Neural crest cell (in vitro differentiated cells): Measurements from ENCODE around the gene PTCD2. TPM values are rescaled to one million over a fixed set of nuclear protein-coding genes. Genes with fewer than 3 reads are reported as not detected.
A peak's percentile ranks its signal among the peaks of the same experiment; 100 is the strongest.

ENCODE experiments used
- DNase-seq: peaks from one replicate; pipeline ENCODE4 v3.0.0; 2021; ENCODE audit warnings: low read depth, mixed read lengths, low spot score
- H3K27ac Mint-ChIP-seq: one replicate; pipeline ENCODE4 v1.8.0; 2021; ENCODE audit warnings: mild to moderate bottlenecking, mixed read lengths; ENCODE audit not compliant: unreplicated experiment
- H3K27me3 Mint-ChIP-seq: 2 replicates; pipeline ENCODE4 v1.8.0; 2021; ENCODE audit warnings: low read depth, mild to moderate bottlenecking, mixed read lengths
- H3K36me3 Mint-ChIP-seq: 2 replicates; pipeline ENCODE4 v1.8.0; 2021; ENCODE audit warnings: low read depth, mild to moderate bottlenecking, mixed read lengths
- H3K4me1 Mint-ChIP-seq: 2 replicates; pipeline ENCODE4 v1.8.0; 2021; ENCODE audit warnings: mixed read lengths
- H3K4me3 Mint-ChIP-seq: one replicate; pipeline ENCODE4 v1.8.0; 2021; ENCODE audit warnings: mild to moderate bottlenecking, mixed read lengths
- H3K9me3 Mint-ChIP-seq: 2 replicates; pipeline ENCODE4 v1.8.0; 2021; ENCODE audit warnings: mixed read lengths
- total RNA-seq: library from RNA; stranded (reverse); gene quantifications from 2 replicates; pipeline ENCODE4 v1.2.1, GENCODE V29; 2021
- TF ChIP-seq, protein P1 (sequence below): fragments of 200-600 bp; sonication (generic); conservative IDR thresholded peaks from 2 replicates; pipeline ENCODE4 v1.5.0; 2021; ENCODE audit warnings: antibody characterized with exemption, mild to moderate bottlenecking

The PTCD2 gene
- total RNA-seq, 1 donor from 2014 or later: 13.6 TPM

DNA sequence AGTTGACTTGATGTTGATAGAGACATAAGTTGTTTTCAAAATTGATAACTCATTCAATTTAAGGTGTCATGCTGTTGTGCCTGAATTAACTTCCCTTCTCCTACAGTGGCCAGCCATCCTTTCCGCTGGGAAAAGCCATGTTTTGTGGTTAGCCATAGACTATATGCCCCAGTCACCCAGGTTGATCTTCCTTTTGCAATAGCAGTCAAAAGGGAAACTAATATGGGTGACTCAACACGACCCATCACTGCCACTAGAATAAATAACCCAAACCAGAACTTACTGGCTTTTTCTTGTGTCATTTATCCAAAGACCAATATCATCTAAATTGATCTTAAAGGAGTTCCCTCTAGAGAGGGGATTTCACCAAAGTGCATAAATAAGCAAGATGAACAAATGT, 87.4 kb downstream of the PTCD2 start:
- no peak for DNase-seq
- Mint-ChIP-seq H3K4me1 (no peaks in the 10 kb centered on the region), H3K36me3 (peaks cover 2% of the 10 kb centered on the region), H3K27ac (peak overlapping the region; percentile 83), H3K27me3 (no peaks in the 10 kb centered on the region), H3K9me3 (no peaks in the 10 kb centered on the region), H3K4me3 (no peak overlapping the region)
- TF ChIP-seq, protein P1, sequence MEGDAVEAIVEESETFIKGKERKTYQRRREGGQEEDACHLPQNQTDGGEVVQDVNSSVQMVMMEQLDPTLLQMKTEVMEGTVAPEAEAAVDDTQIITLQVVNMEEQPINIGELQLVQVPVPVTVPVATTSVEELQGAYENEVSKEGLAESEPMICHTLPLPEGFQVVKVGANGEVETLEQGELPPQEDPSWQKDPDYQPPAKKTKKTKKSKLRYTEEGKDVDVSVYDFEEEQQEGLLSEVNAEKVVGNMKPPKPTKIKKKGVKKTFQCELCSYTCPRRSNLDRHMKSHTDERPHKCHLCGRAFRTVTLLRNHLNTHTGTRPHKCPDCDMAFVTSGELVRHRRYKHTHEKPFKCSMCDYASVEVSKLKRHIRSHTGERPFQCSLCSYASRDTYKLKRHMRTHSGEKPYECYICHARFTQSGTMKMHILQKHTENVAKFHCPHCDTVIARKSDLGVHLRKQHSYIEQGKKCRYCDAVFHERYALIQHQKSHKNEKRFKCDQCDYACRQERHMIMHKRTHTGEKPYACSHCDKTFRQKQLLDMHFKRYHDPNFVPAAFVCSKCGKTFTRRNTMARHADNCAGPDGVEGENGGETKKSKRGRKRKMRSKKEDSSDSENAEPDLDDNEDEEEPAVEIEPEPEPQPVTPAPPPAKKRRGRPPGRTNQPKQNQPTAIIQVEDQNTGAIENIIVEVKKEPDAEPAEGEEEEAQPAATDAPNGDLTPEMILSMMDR: no peak

DNA sequence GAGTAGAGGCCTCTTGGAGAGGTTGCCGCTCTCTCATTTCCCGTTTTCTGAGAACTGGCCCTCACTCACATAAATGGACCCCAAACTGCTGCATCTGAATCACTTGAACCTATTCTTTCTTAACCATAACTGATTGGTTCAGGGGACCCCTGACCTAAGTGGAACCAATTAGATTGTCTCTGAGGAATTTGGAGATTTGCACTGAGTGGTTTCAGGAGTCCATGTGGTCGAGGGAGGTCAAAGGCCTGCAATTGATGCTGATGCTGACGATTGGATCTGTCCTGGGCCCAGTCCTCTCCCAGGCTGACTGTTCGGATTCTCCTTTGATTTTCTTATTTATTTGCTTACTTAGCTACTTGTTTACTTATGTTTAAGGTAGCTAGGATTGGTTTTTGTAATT, 88.0 kb downstream of the PTCD2 start:
- H3K27ac Mint-ChIP-seq: no peak overlapping the region
- H3K4me3 Mint-ChIP-seq: no peak overlapping the region
- H3K36me3 Mint-ChIP-seq: peaks cover 2% of the 10 kb centered on the region
- no peaks in the 10 kb centered on the region for H3K4me1 Mint-ChIP-seq
- TF ChIP-seq, protein P1: no peak
- no peaks in the 10 kb centered on the region for H3K27me3 Mint-ChIP-seq
- no peaks in the 10 kb centered on the region for H3K9me3 Mint-ChIP-seq
- no peak for DNase-seq

DNA sequence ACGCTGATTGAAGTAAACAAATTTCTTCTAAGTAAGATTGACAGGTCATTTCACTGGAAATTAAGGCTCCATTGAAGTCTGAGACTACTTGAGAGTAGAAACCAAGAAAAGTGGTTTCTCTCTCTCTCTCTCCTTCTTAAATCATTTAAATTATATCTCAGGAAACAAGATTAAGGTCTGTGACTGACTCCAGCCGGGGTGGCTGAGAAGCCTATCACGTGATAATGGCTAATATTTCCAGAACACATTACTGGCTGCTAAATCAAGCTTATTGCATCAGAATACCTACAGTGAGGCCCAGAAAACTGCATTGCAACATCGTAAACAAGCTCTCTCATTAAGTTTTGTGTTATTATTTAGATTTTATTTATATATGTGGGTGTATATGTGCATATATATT, 88.4 kb downstream of the PTCD2 start:
- H3K36me3 Mint-ChIP-seq: peaks cover 2% of the 10 kb centered on the region
- no peaks in the 10 kb centered on the region for H3K4me1 Mint-ChIP-seq
- DNase-seq: no peak
- H3K27me3 Mint-ChIP-seq: no peaks in the 10 kb centered on the region
- TF ChIP-seq, protein P1: no peak
- no peak overlapping the region for H3K4me3 Mint-ChIP-seq
- H3K9me3 Mint-ChIP-seq: no peaks in the 10 kb centered on the region
- no peak overlapping the region for H3K27ac Mint-ChIP-seq

DNA sequence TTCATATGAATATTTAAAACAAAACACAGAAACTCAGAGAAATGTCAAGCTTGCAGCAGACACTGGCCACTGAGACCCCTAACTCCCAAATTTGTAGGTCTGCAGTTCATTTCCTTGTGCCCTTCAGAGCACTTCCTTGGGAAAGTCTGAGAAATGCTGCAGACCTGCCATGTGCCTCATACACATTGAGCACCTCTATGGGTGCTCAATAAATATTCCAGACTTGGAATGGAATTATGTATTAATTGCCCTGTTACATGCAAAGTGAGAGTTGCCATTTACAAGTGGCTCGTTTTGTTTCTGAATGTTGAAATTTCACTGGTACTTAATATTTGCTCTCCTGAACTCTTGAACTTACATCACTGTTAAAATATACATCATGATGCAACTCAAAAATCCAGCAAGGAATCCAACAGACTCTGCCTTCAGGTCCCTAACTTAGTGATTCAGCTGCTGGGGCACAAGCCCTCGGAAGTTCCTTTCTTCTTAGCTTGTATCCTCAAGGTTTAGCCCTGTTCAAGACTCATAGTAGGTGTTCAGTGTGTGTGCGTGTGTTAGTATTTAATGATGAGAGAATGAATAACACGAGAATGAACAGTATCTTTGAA, 90.6 kb downstream of the PTCD2 start:
- Mint-ChIP-seq H3K4me3 (no peak overlapping the region), H3K27me3 (no peaks in the 10 kb centered on the region), H3K4me1 (no peaks in the 10 kb centered on the region), H3K9me3 (no peaks in the 10 kb centered on the region), H3K27ac (no peak overlapping the region), H3K36me3 (no peaks in the 10 kb centered on the region)
- DNase-seq: no peak
- TF ChIP-seq, protein P1: no peak

DNA sequence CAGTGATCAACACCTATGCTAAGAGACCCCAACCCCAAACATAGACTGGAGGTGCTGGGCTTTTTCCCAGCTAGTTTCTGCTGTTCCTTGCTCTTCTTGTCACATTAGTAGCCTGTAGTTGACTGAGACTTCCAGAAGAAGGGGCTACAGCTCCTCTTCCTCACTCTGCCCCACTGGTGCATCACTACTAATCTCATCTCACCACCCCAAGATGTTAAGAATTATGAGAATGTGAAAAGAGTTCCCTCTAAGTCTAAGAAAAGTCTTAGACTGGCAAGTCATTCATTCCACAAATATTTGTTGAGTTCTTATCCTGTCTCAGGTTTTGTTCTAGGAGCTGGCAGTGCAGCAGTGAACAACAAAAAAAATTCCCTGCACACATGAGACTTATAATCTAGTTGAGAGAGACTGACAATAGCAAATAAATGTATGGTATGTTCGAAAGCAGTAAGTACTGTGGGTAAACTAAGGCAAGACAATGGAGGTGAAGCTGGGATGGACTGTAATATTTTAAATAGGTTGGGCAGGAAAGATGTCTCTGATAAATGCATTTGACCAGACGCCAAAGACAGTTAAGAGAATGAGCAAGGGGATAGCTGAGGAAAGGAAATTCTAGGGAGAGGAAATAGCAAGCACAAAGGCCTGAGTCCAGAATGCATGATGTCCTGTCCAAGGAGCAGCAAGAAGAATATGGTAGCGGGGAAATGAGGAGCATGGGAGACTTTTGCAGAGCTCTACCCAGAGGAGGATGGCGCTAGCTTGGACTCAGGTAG, 92.3 kb downstream of the PTCD2 start:
- Mint-ChIP-seq H3K36me3 (no peaks in the 10 kb centered on the region), H3K27me3 (no peaks in the 10 kb centered on the region), H3K9me3 (no peaks in the 10 kb centered on the region), H3K27ac (no peak overlapping the region), H3K4me3 (no peak overlapping the region), H3K4me1 (no peaks in the 10 kb centered on the region)
- TF ChIP-seq, protein P1: no peak
- DNase-seq: no peak
